22Rv1 (cell line): Measurements from ENCODE around the gene BTBD17.

Source experiments
- CTCF ChIP-seq: fragments of 450-650 bp; IDR thresholded peaks from 2 replicates; pipeline ENCODE4 v1.5.1; 2017; ENCODE audit warnings: mild to moderate bottlenecking
- ZFX ChIP-seq: fragments of 450-650 bp; IDR thresholded peaks from 2 replicates; pipeline ENCODE4 v1.6.1; 2017; ENCODE audit warnings: antibody characterized with exemption, borderline replicate concordance

DNA sequence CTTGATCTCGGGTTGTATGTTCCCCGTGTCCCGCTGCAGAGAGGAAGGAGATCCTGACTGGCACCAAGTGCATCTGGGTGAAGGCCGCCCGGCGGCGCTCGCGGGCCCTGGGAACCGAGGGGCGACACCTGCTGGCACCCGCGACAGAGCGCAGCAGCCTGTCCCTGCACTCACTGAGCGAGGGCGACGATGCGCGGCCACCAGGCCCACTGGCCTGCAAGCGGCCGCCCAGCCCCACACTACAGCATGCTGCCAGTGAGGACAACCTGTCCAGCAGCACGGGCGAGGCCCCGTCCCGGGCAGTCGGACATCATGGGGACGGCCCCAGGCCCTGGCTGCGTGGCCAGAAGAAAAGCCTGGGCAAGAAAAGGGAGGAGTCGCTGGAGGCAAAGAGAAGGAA is 7.5 kb downstream of the BTBD17 start:
- TF ChIP-seq CTCF (peak; percentile 91), ZFX (no peak)
